A204.1 (cell line): ENCODE results near the gene TOMM6.

Source experiments
- FAIRE-seq: peaks from 2 replicates; lab custom pipeline; 2012; peaks lifted over from hg19 to GRCh38; lab: Jason Lieb, UNC

The TOMM6 gene

GRCh38 chr6:41824571-41825569 is 37.4 kb downstream of the TOMM6 start:
- no peak for FAIRE-seq

DNA sequence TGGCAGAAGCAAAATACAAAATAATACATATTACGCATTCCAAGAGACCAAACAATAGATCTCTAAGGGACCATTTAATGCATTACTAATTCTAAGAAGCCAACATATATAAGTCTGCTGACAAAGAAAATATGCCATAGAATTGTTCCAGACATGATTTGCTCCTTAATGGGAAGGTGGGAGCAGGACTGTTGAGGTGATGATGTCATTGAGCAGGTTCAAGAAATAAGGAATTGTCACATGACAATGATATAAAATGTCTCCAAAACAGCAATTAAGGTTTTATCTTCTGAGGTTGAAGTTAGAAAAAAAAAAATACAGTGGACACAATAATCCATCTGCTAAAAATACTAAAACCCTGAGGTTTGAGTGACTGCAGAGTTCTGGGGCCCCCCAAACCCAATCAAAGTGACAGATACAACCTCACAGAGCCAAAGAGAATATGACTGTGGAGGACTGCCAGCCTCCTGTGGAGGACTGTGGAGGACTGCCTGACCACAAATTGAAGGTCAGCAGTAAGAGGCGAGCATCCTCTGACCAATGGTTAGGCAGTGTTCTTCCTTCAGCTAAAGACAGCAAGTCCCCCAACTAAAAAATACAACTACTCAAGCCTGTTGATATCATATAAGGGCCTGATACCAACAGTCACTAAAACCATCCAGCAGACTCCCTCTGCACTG is 39.0 kb downstream of the TOMM6 start:
- no peak for FAIRE-seq

GRCh38 chr6:41832263-41832662 is 44.8 kb downstream of the TOMM6 start:
- FAIRE-seq, result no peak

GRCh38 chr6:41836022-41836659 is 48.6 kb downstream of the TOMM6 start:
- FAIRE-seq, result no peak

- FAIRE-seq, result no peak
Measured at GRCh38 chr6:41836660-41837052, 49.2 kb downstream of the TOMM6 start.
